Activated CD4-positive, alpha-beta T cell treated with anti-CD3 and anti-CD28 coated beads, Interleukin-2, amount 10 ng/mL, durations not matched to agents 24 days and 14 days (primary cell): ENCODE measurements around the gene SDCCAG8. TPM values are rescaled to one million over a fixed set of nuclear protein-coding genes. Genes with fewer than 3 reads are reported as not detected.

Experiments
- DNase-seq: peaks from one replicate; pipeline ENCODE4 v3.0.0; 2022
- H3K27ac Mint-ChIP-seq: one replicate; pipeline ENCODE4 v1.8.0; 2022; ENCODE audit warnings: mild to moderate bottlenecking, mixed read lengths
- H3K27me3 Mint-ChIP-seq: one replicate; pipeline ENCODE4 v1.8.0; 2022; ENCODE audit warnings: mixed read lengths
- H3K36me3 Mint-ChIP-seq: one replicate; pipeline ENCODE4 v1.8.0; 2022; ENCODE audit warnings: low read depth, mild to moderate bottlenecking, mixed read lengths
- H3K4me1 Mint-ChIP-seq: one replicate; pipeline ENCODE4 v1.8.0; 2021; ENCODE audit warnings: mixed read lengths
- H3K4me3 Mint-ChIP-seq: one replicate; pipeline ENCODE4 v1.8.0; 2022; ENCODE audit warnings: mild to moderate bottlenecking, moderate library complexity, mixed read lengths
- H3K9me3 Mint-ChIP-seq: one replicate; pipeline ENCODE4 v1.8.0; 2021; ENCODE audit warnings: mixed read lengths
- intact Hi-C: fragments of 100-400 bp; cut with micrococcal nuclease; formaldehyde crosslinking; loops from one replicate; pipeline ENCODE4 v1.15.1; 2023
- total RNA-seq: library from RNA; stranded (reverse); gene quantifications from 2 replicates; pipeline ENCODE4 v1.2.3, GENCODE V29; 2022

The SDCCAG8 gene
- total RNA-seq, 1 donor from 2014 or later, result 23.6 TPM

DNA sequence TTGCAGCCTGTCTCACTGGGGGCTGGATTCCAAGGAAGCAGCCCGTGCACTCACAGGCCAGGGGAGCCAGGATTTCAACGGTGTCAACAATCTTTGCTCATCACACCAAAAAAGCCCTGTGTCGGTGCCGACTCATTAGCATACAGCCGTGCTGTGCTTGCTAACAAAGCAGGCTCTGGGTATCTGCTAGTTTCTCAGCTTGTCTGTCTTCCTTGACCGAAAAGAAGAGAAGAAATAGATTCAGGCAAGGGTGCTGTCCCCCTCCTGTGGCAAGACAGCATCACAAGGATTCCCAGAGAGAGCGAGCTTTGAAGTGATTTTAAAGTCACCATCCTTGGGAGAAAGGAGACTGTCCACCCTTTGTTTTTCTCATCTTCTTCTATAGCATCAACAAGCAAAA is 214.7 kb downstream of the SDCCAG8 start:
- Mint-ChIP-seq H3K9me3 (no peaks in the 10 kb centered on the region), H3K36me3 (no peaks in the 10 kb centered on the region), H3K4me1 (peaks cover 7% of the 10 kb centered on the region), H3K4me3 (no peak overlapping the region), H3K27ac (no peak overlapping the region), H3K27me3 (no peaks in the 10 kb centered on the region)
- intact Hi-C loops, result loop anchor here (10.0 kb wide), 1 partner anchor 274 kb away; no protein-coding TSS in a partner anchor
- no peak for DNase-seq

GRCh38 chr1:243471026-243471685 is 215.3 kb downstream of the SDCCAG8 start:
- no peak overlapping the region for H3K27ac Mint-ChIP-seq
- H3K4me3 Mint-ChIP-seq, result no peak overlapping the region
- intact Hi-C loops, result loop anchor here (10.0 kb wide), 1 partner anchor 274 kb away; no protein-coding TSS in a partner anchor
- no peaks in the 10 kb centered on the region for H3K9me3 Mint-ChIP-seq
- no peaks in the 10 kb centered on the region for H3K36me3 Mint-ChIP-seq
- H3K27me3 Mint-ChIP-seq, result no peaks in the 10 kb centered on the region
- H3K4me1 Mint-ChIP-seq, result peaks cover 7% of the 10 kb centered on the region
- no peak for DNase-seq

DNA sequence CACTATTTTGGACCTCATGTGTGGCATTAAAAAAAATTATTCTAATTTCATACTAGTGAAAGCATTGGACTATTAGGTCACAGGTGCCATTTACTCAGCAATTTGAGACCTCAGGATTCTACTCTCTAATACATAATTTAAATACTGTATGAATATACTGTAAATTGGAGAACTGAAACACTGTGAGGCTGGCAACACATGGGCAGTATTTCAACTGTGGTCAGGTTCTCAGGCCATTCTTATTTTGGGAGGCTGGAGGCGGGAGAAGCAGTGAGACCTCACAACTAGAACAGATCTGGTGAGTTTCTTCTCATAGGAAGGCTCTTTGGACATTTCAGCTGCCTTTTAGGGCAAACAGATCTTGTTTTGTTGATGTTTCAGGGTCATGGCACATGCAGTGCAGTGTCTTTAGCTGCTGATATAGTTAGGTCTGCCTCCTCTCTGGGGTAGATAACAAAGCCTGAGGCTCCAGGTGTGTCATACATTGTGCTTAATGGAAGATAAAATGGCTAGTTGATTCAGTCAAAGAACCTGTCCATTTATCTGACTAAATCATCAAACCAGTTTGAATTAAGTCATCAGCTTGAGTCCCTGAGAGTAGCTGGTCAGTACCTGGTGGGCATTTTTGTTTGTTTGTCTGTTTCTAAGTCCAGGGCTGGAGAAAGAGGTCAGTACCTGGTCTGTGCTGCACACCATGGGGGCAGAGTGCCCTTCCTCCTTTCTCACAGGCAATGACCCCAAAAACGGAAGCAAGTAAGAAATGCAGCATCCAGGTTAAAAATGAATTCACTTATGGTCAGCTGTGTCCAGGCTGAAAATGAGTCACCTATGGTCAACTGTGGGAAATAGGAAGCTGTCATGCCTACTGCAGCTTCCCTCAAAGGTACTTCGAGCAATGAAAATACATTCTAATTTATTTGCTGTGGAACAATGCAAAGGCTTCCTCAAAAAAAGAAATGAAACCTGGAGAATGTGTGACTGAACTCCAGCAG is 216.2 kb downstream of the SDCCAG8 start:
- Mint-ChIP-seq H3K27me3 (no peaks in the 10 kb centered on the region), H3K4me3 (no peak overlapping the region), H3K9me3 (no peaks in the 10 kb centered on the region), H3K27ac (no peak overlapping the region), H3K4me1 (peaks cover 7% of the 10 kb centered on the region), H3K36me3 (no peaks in the 10 kb centered on the region)
- no peak for DNase-seq
- intact Hi-C loops, result loop anchor here (10.0 kb wide), 1 partner anchor 273 kb away; no protein-coding TSS in a partner anchor

DNA sequence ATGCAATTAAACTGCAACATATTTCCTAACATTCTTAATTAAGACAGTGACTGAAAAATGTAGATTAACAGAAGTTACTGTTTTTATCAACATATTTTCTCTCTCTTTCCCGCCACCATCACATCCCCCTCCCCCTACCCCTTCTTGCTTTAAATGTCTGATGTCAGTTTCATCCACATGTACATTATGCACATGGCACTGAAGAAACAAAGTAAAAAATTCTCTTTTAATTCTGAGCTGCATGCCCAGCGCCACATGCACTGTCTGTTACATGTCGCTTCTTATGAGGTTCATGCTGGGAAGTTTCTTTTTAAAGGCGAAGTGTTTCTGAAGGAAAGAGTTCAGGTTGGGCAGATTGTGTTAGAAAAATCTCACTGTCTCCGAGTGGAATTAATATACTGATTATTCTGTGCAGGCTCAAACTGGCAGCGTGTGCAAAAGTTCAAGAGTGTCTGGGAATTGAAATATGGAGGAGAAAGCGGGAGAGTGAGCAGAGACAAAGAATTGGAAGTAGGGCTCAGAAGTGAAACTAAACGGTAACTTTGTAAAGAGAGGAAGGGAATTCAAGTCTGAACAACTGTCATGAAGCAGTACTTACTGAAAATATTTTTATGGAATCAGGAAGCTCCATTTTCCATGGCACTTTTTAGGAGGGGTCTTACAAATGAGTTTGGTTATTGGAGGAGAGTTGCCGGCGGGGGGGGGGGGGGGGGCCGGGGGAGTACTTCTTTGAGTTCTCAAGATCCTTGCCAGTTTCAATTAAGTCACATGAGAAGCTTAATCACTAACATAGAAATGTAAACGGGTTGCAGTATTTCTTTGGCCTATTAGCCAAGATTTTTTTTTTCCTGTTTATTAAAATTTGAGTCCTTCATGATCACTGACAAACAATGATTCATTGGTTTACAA is 217.6 kb downstream of the SDCCAG8 start:
- H3K27me3 Mint-ChIP-seq, result no peaks in the 10 kb centered on the region
- no peaks in the 10 kb centered on the region for H3K9me3 Mint-ChIP-seq
- DNase-seq, result no peak
- H3K4me3 Mint-ChIP-seq, result peak overlapping the region; percentile 84
- intact Hi-C loops, result loop anchor here (10.0 kb wide), 1 partner anchor 271 kb away; no protein-coding TSS in a partner anchor
- peaks cover 7% of the 10 kb centered on the region for H3K4me1 Mint-ChIP-seq
- H3K36me3 Mint-ChIP-seq, result no peaks in the 10 kb centered on the region
- peak overlapping the region; percentile 3 for H3K27ac Mint-ChIP-seq

DNA sequence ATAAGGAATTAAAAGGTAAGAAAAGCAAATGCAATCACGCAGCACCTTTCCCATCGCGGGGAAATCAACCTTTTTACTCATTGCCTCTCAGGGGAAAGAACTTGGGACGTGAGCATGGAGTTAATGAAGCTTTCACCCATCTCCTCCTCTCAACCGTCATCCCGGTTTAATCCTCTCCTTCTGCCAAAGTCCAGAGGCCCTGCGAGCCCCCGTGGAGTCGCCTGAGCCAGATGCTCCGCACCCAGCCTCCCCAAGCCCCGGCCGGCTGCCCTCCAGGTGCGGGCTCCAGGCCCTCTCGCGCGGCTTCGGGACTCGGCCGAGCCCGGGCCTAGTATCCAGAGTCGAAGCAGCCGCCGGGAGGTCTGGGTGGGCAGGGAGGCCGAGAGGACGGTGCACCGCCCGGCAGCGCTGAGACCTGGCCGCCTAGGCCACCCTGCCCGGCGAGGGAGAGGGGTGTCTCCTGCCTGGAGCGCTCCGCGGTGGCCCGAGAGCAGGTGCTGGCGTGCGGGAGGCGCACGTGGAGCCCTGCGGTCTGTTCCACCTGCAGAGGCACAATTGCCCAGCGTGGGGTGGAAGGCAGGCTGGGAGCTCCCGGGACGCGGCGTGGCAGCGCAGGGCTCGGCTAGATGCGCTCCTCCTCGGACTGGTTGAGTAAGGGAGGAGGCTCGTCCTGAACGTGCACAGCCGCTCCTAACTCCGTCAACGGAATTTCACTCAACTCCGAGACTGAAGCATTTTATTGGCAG is 218.5 kb downstream of the SDCCAG8 start:
- DNase-seq, result no peak
- no peak overlapping the region for H3K27ac Mint-ChIP-seq
- no peaks in the 10 kb centered on the region for H3K36me3 Mint-ChIP-seq
- no peaks in the 10 kb centered on the region for H3K9me3 Mint-ChIP-seq
- H3K4me1 Mint-ChIP-seq, result peaks cover 7% of the 10 kb centered on the region
- intact Hi-C loops, result loop anchor here (10.0 kb wide), 1 partner anchor 270 kb away; no protein-coding TSS in a partner anchor
- peak overlapping the region; percentile 84 for H3K4me3 Mint-ChIP-seq
- no peaks in the 10 kb centered on the region for H3K27me3 Mint-ChIP-seq

- Mint-ChIP-seq H3K36me3 (no peaks in the 10 kb centered on the region), H3K4me3 (no peak overlapping the region), H3K27ac (no peak overlapping the region), H3K4me1 (peaks cover 7% of the 10 kb centered on the region), H3K27me3 (no peaks in the 10 kb centered on the region), H3K9me3 (peaks cover 3% of the 10 kb centered on the region)
- DNase-seq, result no peak
- intact Hi-C loops, result loop anchor here (10.0 kb wide), 1 partner anchor 270 kb away; no protein-coding TSS in a partner anchor
Observed at GRCh38 chr1:243474906-243475305, 219.1 kb downstream of the SDCCAG8 start.

GRCh38 chr1:243475966-243476365 is 220.1 kb downstream of the SDCCAG8 start:
- intact Hi-C loops, result loop anchor here (10.0 kb wide), 1 partner anchor 269 kb away; no protein-coding TSS in a partner anchor
- Mint-ChIP-seq H3K4me1 (peaks cover 7% of the 10 kb centered on the region), H3K27me3 (no peaks in the 10 kb centered on the region), H3K36me3 (no peaks in the 10 kb centered on the region), H3K27ac (no peak overlapping the region), H3K9me3 (peaks cover 6% of the 10 kb centered on the region), H3K4me3 (no peak overlapping the region)
- DNase-seq, result no peak

- intact Hi-C loops, result loop anchor here (10.0 kb wide), 1 partner anchor 267 kb away; no protein-coding TSS in a partner anchor
Observed at GRCh38 chr1:243477731-243478290, 222.0 kb downstream of the SDCCAG8 start.

GRCh38 chr1:243481101-243481500 is 225.3 kb downstream of the SDCCAG8 start:
- intact Hi-C loops, result loop anchor here (5.0 to 10.0 kb wide), 2 partner anchors 34 to 136 kb away; no protein-coding TSS in a partner anchor
- Mint-ChIP-seq H3K4me3 (no peak overlapping the region), H3K27ac (no peak overlapping the region), H3K27me3 (peaks cover 5% of the 10 kb centered on the region), H3K4me1 (peaks cover 14% of the 10 kb centered on the region), H3K9me3 (peaks cover 6% of the 10 kb centered on the region), H3K36me3 (peaks cover 1% of the 10 kb centered on the region)
- DNase-seq, result no peak

More at GRCh38 chr1:243477731-243478290, 222.0 kb downstream of the SDCCAG8 start:
- Mint-ChIP-seq H3K36me3 (no peaks in the 10 kb centered on the region), H3K27me3 (no peaks in the 10 kb centered on the region), H3K27ac (no peak overlapping the region), H3K4me1 (peaks cover 19% of the 10 kb centered on the region), H3K9me3 (peaks cover 6% of the 10 kb centered on the region), H3K4me3 (no peak overlapping the region)
- no peak for DNase-seq

- peaks cover 1% of the 10 kb centered on the region for H3K36me3 Mint-ChIP-seq
- H3K4me1 Mint-ChIP-seq, result peaks cover 14% of the 10 kb centered on the region
- H3K4me3 Mint-ChIP-seq, result peak overlapping the region; percentile 71
- H3K9me3 Mint-ChIP-seq, result peaks cover 6% of the 10 kb centered on the region
- no peak for DNase-seq
- intact Hi-C loops, result loop anchor here (5.0 to 10.0 kb wide), 2 partner anchors 35 to 138 kb away; no protein-coding TSS in a partner anchor
- no peak overlapping the region for H3K27ac Mint-ChIP-seq
- H3K27me3 Mint-ChIP-seq, result peaks cover 5% of the 10 kb centered on the region
Observed at GRCh38 chr1:243482141-243483022, 226.5 kb downstream of the SDCCAG8 start.

DNA sequence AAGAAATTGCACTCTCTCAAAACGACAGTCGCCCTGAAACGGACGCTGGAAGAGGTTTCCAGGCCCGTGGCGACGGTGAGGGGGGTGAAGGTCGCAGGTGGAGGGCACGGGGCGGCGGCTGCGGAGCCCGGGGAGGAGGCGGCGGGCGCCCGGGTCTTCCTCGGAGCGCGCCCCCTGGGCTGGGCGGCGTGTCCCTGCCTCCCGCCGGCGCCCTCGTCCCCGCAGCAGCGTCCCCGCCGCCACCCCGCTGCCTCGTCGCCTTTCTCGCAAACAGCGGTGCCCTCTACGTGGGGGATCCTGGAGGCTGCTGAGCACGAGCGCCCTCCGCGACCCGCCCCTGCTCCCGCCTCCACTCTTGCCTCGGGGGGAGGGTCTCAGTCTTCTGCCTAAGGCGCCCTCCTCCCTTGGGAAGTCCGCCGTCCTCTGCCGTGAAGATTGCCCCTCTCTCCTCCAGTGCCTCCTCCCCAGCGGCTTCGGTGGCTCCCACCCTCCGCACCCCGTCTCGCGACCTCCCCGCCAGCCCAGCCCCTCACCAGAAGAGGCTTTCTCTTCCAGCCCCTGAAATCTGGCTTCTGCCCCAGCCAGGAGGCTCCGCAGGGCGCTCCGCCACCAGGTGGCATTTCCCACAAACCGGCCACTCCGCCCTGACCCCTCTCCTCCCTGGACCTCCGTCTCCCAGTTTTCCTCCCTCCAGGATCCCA is 227.4 kb downstream of the SDCCAG8 start:
- DNase-seq, result peak; percentile 63
- H3K4me1 Mint-ChIP-seq, result peaks cover 14% of the 10 kb centered on the region
- H3K27ac Mint-ChIP-seq, result no peak overlapping the region
- H3K27me3 Mint-ChIP-seq, result peaks cover 5% of the 10 kb centered on the region
- H3K4me3 Mint-ChIP-seq, result peak overlapping the region; percentile 71
- intact Hi-C loops, result loop anchor here (5.0 to 10.0 kb wide), 2 partner anchors 36 to 138 kb away; no protein-coding TSS in a partner anchor
- peaks cover 1% of the 10 kb centered on the region for H3K36me3 Mint-ChIP-seq
- H3K9me3 Mint-ChIP-seq, result peaks cover 6% of the 10 kb centered on the region
